Activated T-helper 2 cell treated with anti-CD3 and anti-CD28 coated beads, Interferon-gamma antibody, Interleukin-2, Interleukin-4, amounts not matched to agents 10 μg/mL and 5 μg/mL and 100 μg/mL, durations not matched to agents 14 hours and 24 hours and 36 hours (primary cell): ENCODE measurements around the gene TRAF3IP1. TPM values are rescaled to one million over a fixed set of nuclear protein-coding genes. Genes with fewer than 3 reads are reported as not detected.

ENCODE experiments used
- DNase-seq: peaks from one replicate; pipeline ENCODE4 v3.0.0; 2021; ENCODE audit warnings: low spot score
- H3K27ac Mint-ChIP-seq: one replicate; pipeline ENCODE4 v1.8.0; 2021; ENCODE audit warnings: mixed read lengths
- H3K27me3 Mint-ChIP-seq: one replicate; pipeline ENCODE4 v1.8.0; 2021; ENCODE audit warnings: low read depth, mixed read lengths
- H3K36me3 Mint-ChIP-seq: one replicate; pipeline ENCODE4 v1.8.0; 2021; ENCODE audit warnings: low read depth, mixed read lengths
- H3K4me1 Mint-ChIP-seq: one replicate; pipeline ENCODE4 v1.8.0; 2021; ENCODE audit warnings: low read depth, mixed read lengths
- H3K4me3 Mint-ChIP-seq: one replicate; pipeline ENCODE4 v1.8.0; 2021; ENCODE audit warnings: low read depth, mild to moderate bottlenecking, moderate library complexity, mixed read lengths
- H3K9me3 Mint-ChIP-seq: one replicate; pipeline ENCODE4 v1.8.0; 2021; ENCODE audit warnings: mixed read lengths
- intact Hi-C: fragments of 100-400 bp; cut with micrococcal nuclease; formaldehyde crosslinking; loops from one replicate; pipeline ENCODE4 v1.15.1; 2023
- total RNA-seq: library from RNA; stranded (reverse); gene quantifications from 2 replicates; pipeline ENCODE4 v1.2.3, GENCODE V29; 2022

TRAF3IP1 gene
- total RNA-seq, 1 donor from 2014 or later: 14.4 TPM

- peaks cover 4% of the 10 kb centered on the region for H3K36me3 Mint-ChIP-seq
- no peaks in the 10 kb centered on the region for H3K9me3 Mint-ChIP-seq
- no peak overlapping the region for H3K4me3 Mint-ChIP-seq
- no peak for DNase-seq
- no peaks in the 10 kb centered on the region for H3K27me3 Mint-ChIP-seq
- H3K4me1 Mint-ChIP-seq: peaks cover 23% of the 10 kb centered on the region
- intact Hi-C loops: no loop called here
- no peak overlapping the region for H3K27ac Mint-ChIP-seq
Observed at GRCh38 chr2:238383135-238383534, 62.8 kb downstream of the TRAF3IP1 start.

DNA sequence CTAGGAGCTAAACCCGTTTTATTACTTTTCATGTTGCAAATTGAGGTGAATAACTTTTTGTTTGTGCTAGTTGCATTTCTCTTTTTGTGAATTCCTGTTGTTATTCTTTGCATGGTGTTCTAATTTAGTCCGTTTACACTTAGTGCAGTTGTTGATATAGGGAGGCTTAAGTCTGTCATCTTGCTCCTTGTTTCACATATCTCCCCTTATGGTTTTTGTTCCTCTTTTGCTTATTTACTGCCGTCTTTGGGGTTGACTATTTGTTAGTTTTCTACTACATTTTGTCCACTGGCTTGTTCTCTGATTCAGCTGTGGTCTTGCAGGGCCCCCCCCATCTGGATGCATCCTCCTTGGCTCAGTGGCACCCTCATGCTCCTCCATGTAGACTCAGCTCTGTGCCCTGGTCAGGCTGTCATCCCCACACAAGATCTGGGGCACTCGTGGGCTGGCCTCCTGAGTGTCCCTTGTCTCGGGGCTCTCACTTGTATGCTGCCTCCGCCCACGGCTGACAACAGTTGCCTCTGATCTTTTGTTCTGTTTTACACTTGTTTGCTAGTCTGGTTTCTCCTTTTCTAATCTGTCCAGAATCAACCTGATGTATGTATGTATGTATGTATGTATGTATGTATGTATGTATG lies 63.5 kb downstream of the TRAF3IP1 start:
- Mint-ChIP-seq H3K27ac (no peak overlapping the region), H3K9me3 (no peaks in the 10 kb centered on the region), H3K4me3 (no peak overlapping the region), H3K4me1 (peaks cover 23% of the 10 kb centered on the region), H3K27me3 (no peaks in the 10 kb centered on the region), H3K36me3 (peaks cover 4% of the 10 kb centered on the region)
- intact Hi-C loops: no loop called here
- DNase-seq: no peak

DNA sequence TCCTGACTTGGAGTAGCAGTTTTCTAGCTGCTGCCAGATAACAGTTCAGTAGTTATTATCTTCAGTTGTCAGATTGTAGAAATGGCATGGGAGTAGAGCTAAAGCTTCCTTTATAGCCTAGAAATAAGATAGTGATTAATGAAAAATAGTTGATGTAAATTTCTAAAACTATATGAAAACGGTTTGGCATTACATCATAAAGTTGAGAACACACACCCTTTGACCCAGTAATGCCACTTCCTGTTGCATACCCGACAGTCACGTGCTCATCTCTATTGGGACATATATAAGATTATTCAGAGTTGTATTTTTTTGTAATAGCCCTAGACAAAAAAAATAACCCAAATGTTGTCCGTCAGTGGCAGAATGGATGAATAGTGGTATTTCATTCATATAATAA lies 67.0 kb downstream of the TRAF3IP1 start:
- Mint-ChIP-seq H3K4me1 (peaks cover 2% of the 10 kb centered on the region), H3K27ac (no peak overlapping the region), H3K27me3 (no peaks in the 10 kb centered on the region), H3K9me3 (no peaks in the 10 kb centered on the region), H3K36me3 (no peaks in the 10 kb centered on the region), H3K4me3 (no peak overlapping the region)
- DNase-seq: no peak
- intact Hi-C loops: no loop called here

GRCh38 chr2:238388794-238389193 lies 68.5 kb downstream of the TRAF3IP1 start:
- intact Hi-C loops: no loop called here
- Mint-ChIP-seq H3K27ac (no peak overlapping the region), H3K36me3 (no peaks in the 10 kb centered on the region), H3K27me3 (no peaks in the 10 kb centered on the region), H3K4me1 (peaks cover 2% of the 10 kb centered on the region), H3K4me3 (no peak overlapping the region), H3K9me3 (no peaks in the 10 kb centered on the region)
- no peak for DNase-seq

GRCh38 chr2:238389988-238390589 lies 69.8 kb downstream of the TRAF3IP1 start:
- Mint-ChIP-seq H3K36me3 (no peaks in the 10 kb centered on the region), H3K4me3 (no peak overlapping the region), H3K4me1 (peaks cover 2% of the 10 kb centered on the region), H3K9me3 (no peaks in the 10 kb centered on the region), H3K27ac (no peak overlapping the region), H3K27me3 (peaks cover 2% of the 10 kb centered on the region)
- DNase-seq: no peak
- intact Hi-C loops: no loop called here

DNA sequence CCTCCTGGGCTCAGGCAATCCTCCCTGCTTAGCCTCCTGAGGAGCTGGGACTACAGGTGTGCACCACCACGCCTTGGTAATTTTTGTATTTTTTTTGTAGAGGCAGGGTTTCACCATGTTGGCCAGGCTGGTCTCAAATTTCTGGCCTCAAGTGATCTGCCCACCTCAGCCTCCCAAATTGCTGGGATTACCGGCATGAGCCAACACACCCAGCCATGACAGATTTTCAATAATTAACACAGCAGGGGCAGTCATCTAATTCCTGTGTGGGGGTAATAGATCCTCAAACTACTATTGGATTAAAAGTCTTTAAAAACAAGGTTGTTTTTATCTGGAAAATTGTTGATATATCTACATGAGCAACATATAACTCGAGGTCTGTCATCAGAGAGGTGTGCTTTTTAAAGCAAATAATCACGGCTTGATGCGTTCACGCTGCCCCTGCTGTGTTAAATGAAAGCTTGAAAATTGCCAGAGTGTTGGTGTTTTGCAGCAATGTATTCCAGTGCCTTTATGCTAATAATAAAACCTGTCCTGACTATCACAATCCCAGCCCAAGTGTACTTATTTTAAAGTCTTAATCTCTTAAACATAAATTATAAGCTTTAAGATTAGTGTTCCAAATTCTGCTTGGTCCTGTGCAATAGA lies 70.8 kb downstream of the TRAF3IP1 start:
- Mint-ChIP-seq H3K27me3 (peaks cover 2% of the 10 kb centered on the region), H3K4me3 (no peak overlapping the region), H3K4me1 (peaks cover 2% of the 10 kb centered on the region), H3K36me3 (no peaks in the 10 kb centered on the region), H3K9me3 (no peaks in the 10 kb centered on the region), H3K27ac (no peak overlapping the region)
- intact Hi-C loops: no loop called here
- no peak for DNase-seq

DNA sequence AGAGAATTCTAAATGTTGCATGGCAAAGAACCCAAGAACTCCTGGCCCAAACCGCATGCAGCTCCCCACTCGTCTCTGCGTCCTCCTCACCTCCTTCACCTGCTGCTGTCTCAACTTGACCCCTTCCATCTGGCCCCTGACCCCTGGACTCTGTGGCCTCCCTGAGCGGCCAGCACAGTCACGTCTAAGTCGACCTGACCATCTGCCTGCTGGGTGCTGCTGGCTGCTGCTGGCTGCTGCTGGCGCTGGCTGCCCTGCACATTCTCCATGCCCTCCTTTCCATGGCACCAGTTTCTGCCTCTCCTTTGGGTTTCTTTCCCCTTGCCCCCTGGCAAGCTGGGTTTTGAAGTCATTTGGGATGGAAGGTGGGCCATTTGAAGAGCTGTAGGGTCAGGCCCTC lies 76.3 kb downstream of the TRAF3IP1 start:
- H3K27ac Mint-ChIP-seq: no peak overlapping the region
- H3K9me3 Mint-ChIP-seq: no peaks in the 10 kb centered on the region
- no peak overlapping the region for H3K4me3 Mint-ChIP-seq
- H3K36me3 Mint-ChIP-seq: no peaks in the 10 kb centered on the region
- intact Hi-C loops: no loop called here
- peaks cover 2% of the 10 kb centered on the region for H3K27me3 Mint-ChIP-seq
- H3K4me1 Mint-ChIP-seq: no peaks in the 10 kb centered on the region
- no peak for DNase-seq

- H3K4me3 Mint-ChIP-seq: no peak overlapping the region
- intact Hi-C loops: no loop called here
- no peaks in the 10 kb centered on the region for H3K4me1 Mint-ChIP-seq
- H3K27ac Mint-ChIP-seq: no peak overlapping the region
- no peaks in the 10 kb centered on the region for H3K36me3 Mint-ChIP-seq
- H3K27me3 Mint-ChIP-seq: peaks cover 2% of the 10 kb centered on the region
- no peak for DNase-seq
- no peaks in the 10 kb centered on the region for H3K9me3 Mint-ChIP-seq
Observed at GRCh38 chr2:238397356-238397755, 77.0 kb downstream of the TRAF3IP1 start.

GRCh38 chr2:238398577-238398976 lies 78.3 kb downstream of the TRAF3IP1 start:
- H3K4me3 Mint-ChIP-seq: no peak overlapping the region
- no peak for DNase-seq
- no peaks in the 10 kb centered on the region for H3K36me3 Mint-ChIP-seq
- no peaks in the 10 kb centered on the region for H3K4me1 Mint-ChIP-seq
- intact Hi-C loops: no loop called here
- no peak overlapping the region for H3K27ac Mint-ChIP-seq
- peaks cover 2% of the 10 kb centered on the region for H3K27me3 Mint-ChIP-seq
- H3K9me3 Mint-ChIP-seq: no peaks in the 10 kb centered on the region

GRCh38 chr2:238399094-238399493 lies 78.8 kb downstream of the TRAF3IP1 start:
- H3K9me3 Mint-ChIP-seq: no peaks in the 10 kb centered on the region
- DNase-seq: no peak
- H3K36me3 Mint-ChIP-seq: no peaks in the 10 kb centered on the region
- H3K4me3 Mint-ChIP-seq: no peak overlapping the region
- peaks cover 2% of the 10 kb centered on the region for H3K27me3 Mint-ChIP-seq
- H3K27ac Mint-ChIP-seq: no peak overlapping the region
- intact Hi-C loops: no loop called here
- H3K4me1 Mint-ChIP-seq: no peaks in the 10 kb centered on the region

- no peak overlapping the region for H3K27ac Mint-ChIP-seq
- no peak for DNase-seq
- no peaks in the 10 kb centered on the region for H3K27me3 Mint-ChIP-seq
- intact Hi-C loops: no loop called here
- no peaks in the 10 kb centered on the region for H3K4me1 Mint-ChIP-seq
- no peak overlapping the region for H3K4me3 Mint-ChIP-seq
- no peaks in the 10 kb centered on the region for H3K36me3 Mint-ChIP-seq
- no peaks in the 10 kb centered on the region for H3K9me3 Mint-ChIP-seq
Observed at GRCh38 chr2:238401551-238401950, 81.2 kb downstream of the TRAF3IP1 start.

GRCh38 chr2:238403632-238404405 lies 83.5 kb downstream of the TRAF3IP1 start:
- Mint-ChIP-seq H3K4me3 (no peak overlapping the region), H3K27ac (no peak overlapping the region), H3K36me3 (no peaks in the 10 kb centered on the region), H3K4me1 (no peaks in the 10 kb centered on the region), H3K27me3 (no peaks in the 10 kb centered on the region), H3K9me3 (no peaks in the 10 kb centered on the region)
- intact Hi-C loops: no loop called here
- DNase-seq: no peak
